Omental fat pad (tissue), 4 donors: ENCODE results near the gene HDAC7. TPM values are rescaled to one million over a fixed set of nuclear protein-coding genes. Genes with fewer than 3 reads are reported as not detected.

Experiments used
- ATAC-seq: fragments of 150-250 bp; one replicate; pipeline ENCODE4 v1.9.1; 2016; ENCODE audit warnings: mild to moderate bottlenecking, moderate library complexity; ENCODE audit not compliant: low FRiP score
- DNase-seq: peaks from one replicate; pipeline ENCODE4 v3.0.0-alpha.2; 2019; ENCODE audit warnings: low spot score
- CTCF ChIP-seq, 3 donors: fragments of 450-650 bp; IDR thresholded peaks; one replicate each; pipeline ENCODE4 v1.5.1; 2016 to 2017; ENCODE audit warnings: antibody characterized with exemption in 3 of 3, mild to moderate bottlenecking in 3 of 3, moderate library complexity in 2 of 3
- total RNA-seq, 4 donors: library from RNA; depleted of rRNA; stranded (reverse); fragments of >200 nt; gene quantifications; one replicate each; pipeline ENCODE4 v1.1.0, GENCODE V29; 2016

The HDAC7 gene
- total RNA-seq, 4 donors from 2014 or later = 40.3 to 102 (median 62.9) TPM

- ATAC-seq = no peak
- TF ChIP-seq CTCF (IDR thresholded peaks at IDR 0.05) = no peak
- DNase-seq = no peak
Measured at GRCh38 chr12:47783821-47784819, 35.6 kb downstream of the HDAC7 start.

GRCh38 chr12:47783024-47783755 is 36.5 kb downstream of the HDAC7 start:
- DNase-seq (no peak), ATAC-seq (no peak)
- TF ChIP-seq CTCF (IDR thresholded peaks at IDR 0.05) = no peak

GRCh38 chr12:47782372-47782770 is 37.3 kb downstream of the HDAC7 start:
- DNase-seq = no peak
- no peak for TF ChIP-seq CTCF (IDR thresholded peaks at IDR 0.05)
- no peak for ATAC-seq

GRCh38 chr12:47781479-47782371 is 38.0 kb downstream of the HDAC7 start:
- DNase-seq (no peak), ATAC-seq (no peak)
- TF ChIP-seq CTCF (IDR thresholded peaks at IDR 0.05) = no peak

GRCh38 chr12:47779943-47780504 is 39.7 kb downstream of the HDAC7 start:
- no peak for TF ChIP-seq CTCF (IDR thresholded peaks at IDR 0.05)
- DNase-seq (no peak), ATAC-seq (no peak)

GRCh38 chr12:47779301-47779942 is 40.3 kb downstream of the HDAC7 start:
- ATAC-seq (peak; percentile 68), DNase-seq (peak; percentile 98)
- peak in 1 of 3 donors; percentile 95 for TF ChIP-seq CTCF (IDR thresholded peaks at IDR 0.05)
